Gastroesophageal sphincter (tissue), 4 donors: Measurements from ENCODE around the gene PWP1. TPM values are rescaled to one million over a fixed set of nuclear protein-coding genes. Genes with fewer than 3 reads are reported as not detected.

Experiments
- ATAC-seq: fragments of 150-250 bp; one replicate; pipeline ENCODE4 v1.9.1; 2016; ENCODE audit warnings: mild to moderate bottlenecking, moderate library complexity
- H3K27ac ChIP-seq, 4 donors: fragments of 200-600 bp; sonication (generic) in 3 of 4; 1 replicate in 3 of 4; 2 replicates in 1 of 4; pipeline ENCODE4 v1.5.1; 2016 to 2019
- H3K27me3 ChIP-seq: fragments of 200-600 bp; sonication (generic); one replicate; pipeline ENCODE4 v1.5.1; 2019
- H3K36me3 ChIP-seq, 2 donors: fragments of 200-600 bp; sonication (generic); one replicate each; pipeline ENCODE4 v1.5.1; 2019; ENCODE audit warnings: control low read depth in 1 of 2
- H3K4me1 ChIP-seq, 3 donors: fragments of 200-600 bp; sonication (generic); 1 replicate in 2 of 3; 2 replicates in 1 of 3; pipeline ENCODE4 v1.5.1; 2016 to 2019; ENCODE audit warnings: control low read depth in 2 of 3
- H3K4me3 ChIP-seq, 2 donors: fragments of 200-600 bp; sonication (generic); one replicate each; pipeline ENCODE4 v1.5.1; 2019; ENCODE audit warnings: mild to moderate bottlenecking in 1 of 2, moderate library complexity in 1 of 2
- H3K9me3 ChIP-seq, 3 donors: fragments of 200-600 bp; sonication (generic); one replicate each; pipeline ENCODE4 v1.5.1; 2017 to 2019; ENCODE audit warnings: control low read depth in 2 of 3
- EP300 ChIP-seq: sonication (generic); formaldehyde crosslinking; IDR thresholded peaks from one replicate; pipeline ENCODE4 v1.6.1; 2017; ENCODE audit warnings: antibody characterized with exemption, mild to moderate bottlenecking
- POLR2A ChIP-seq, 2 donors: fragments of 450-650 bp; IDR thresholded peaks; one replicate each; pipeline ENCODE4 v1.6.1; 2017; ENCODE audit warnings: antibody characterized with exemption in 2 of 2, mild to moderate bottlenecking in 2 of 2, moderate library complexity in 1 of 2
- POLR2AphosphoS5 ChIP-seq: sonication (generic); formaldehyde crosslinking; IDR thresholded peaks from one replicate; pipeline ENCODE4 v1.6.1; 2017; ENCODE audit warnings: antibody characterized with exemption
- WGBS, 2 donors: methylation state at CpG; one replicate each; pipeline ENCODE4 v1.1.5; 2018; ENCODE audit warnings: low coverage in 1 of 2; 5-methylcytosine and 5-hydroxymethylcytosine counted together
- total RNA-seq, 4 donors: library from RNA; depleted of rRNA; stranded (reverse); fragments of >200 nt; gene quantifications; one replicate each; pipeline ENCODE4 v1.1.0, GENCODE V29; 2016
- TF ChIP-seq, protein P1 (sequence below), 4 experiments: fragments of 200-600 bp in 2 of 4; fragments of 450-650 bp in 2 of 4; sonication (generic) in 1 of 4; IDR thresholded peaks; one replicate each; pipeline ENCODE4 v1.5.1; 2017 to 2019; ENCODE audit warnings: antibody characterized with exemption in 4 of 4, mild to moderate bottlenecking in 2 of 4, moderate library complexity in 2 of 4

Gene PWP1
- total RNA-seq, 4 donors from 2014 or later, result 48.6 to 117 (median 60.7) TPM

DNA sequence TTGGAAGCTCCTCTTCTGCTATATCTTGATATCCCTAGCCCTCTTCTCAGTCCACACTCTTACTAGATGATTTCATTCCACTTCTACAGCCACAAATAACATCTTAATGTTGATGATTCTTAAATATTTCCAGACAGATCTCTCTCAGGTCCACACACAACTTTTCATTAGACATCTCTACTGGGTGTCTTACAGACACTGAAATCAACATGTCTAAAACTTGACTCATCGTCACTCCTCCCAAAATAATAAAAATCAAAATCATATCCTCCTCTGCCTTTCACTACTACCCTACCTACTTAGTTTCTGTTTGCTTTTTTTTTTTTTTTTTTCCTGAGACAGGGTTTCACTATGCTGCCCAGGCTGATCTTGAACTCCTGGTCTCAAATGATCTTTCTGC lies 63.5 kb downstream of the PWP1 start:
- TF ChIP-seq POLR2AphosphoS5 (no peak), POLR2A (IDR thresholded peaks at IDR 0.05) (no peak), EP300 (no peak)
- TF ChIP-seq, protein P1, sequence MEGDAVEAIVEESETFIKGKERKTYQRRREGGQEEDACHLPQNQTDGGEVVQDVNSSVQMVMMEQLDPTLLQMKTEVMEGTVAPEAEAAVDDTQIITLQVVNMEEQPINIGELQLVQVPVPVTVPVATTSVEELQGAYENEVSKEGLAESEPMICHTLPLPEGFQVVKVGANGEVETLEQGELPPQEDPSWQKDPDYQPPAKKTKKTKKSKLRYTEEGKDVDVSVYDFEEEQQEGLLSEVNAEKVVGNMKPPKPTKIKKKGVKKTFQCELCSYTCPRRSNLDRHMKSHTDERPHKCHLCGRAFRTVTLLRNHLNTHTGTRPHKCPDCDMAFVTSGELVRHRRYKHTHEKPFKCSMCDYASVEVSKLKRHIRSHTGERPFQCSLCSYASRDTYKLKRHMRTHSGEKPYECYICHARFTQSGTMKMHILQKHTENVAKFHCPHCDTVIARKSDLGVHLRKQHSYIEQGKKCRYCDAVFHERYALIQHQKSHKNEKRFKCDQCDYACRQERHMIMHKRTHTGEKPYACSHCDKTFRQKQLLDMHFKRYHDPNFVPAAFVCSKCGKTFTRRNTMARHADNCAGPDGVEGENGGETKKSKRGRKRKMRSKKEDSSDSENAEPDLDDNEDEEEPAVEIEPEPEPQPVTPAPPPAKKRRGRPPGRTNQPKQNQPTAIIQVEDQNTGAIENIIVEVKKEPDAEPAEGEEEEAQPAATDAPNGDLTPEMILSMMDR (IDR thresholded peaks at IDR 0.05), result no peak
- no peaks in the 10 kb centered on the region for H3K27me3 ChIP-seq
- H3K4me3 ChIP-seq, result no peak overlapping the region
- no peaks in the 10 kb centered on the region for H3K9me3 ChIP-seq
- H3K36me3 ChIP-seq, result peaks cover 0 to 96% of the 10 kb centered on the region in 2 donors
- 78 to 100% methylated on average over 1 of the region's 1 CpG for WGBS, 2 donors
- H3K4me1 ChIP-seq, result peaks cover 0 to 22% (median 0%) of the 10 kb centered on the region in 3 donors
- ATAC-seq, result no peak
- H3K27ac ChIP-seq, result no peak overlapping the region

DNA sequence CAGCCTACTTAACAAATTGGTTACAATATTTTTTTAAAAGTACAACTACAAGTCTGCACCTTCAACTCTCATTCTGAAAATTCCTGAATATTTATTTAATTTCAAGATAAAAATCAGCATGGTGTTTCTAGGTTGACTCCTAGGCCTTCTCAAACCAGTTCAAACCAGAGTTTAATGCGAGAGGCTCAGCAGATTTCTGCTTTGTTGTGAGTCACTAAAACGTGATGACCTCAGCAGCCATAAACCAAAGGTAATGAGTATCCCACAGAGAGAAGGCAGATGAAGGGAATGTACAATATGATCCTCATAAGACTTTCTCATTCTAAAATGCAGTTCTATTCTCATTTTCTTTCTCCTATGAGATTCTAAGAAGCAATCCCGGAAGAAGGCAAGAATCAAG lies 73.8 kb downstream of the PWP1 start:
- Histone ChIP-seq H3K36me3 (peaks cover 9 to 39% of the 10 kb centered on the region in 2 donors), H3K27ac (no peak overlapping the region), H3K9me3 (no peaks in the 10 kb centered on the region), H3K4me1 (peaks cover 7 to 37% (median 22%) of the 10 kb centered on the region in 3 donors), H3K4me3 (peak overlapping the region in 1 of 2 donors; percentile 70), H3K27me3 (no peaks in the 10 kb centered on the region)
- 39 to 54% methylated on average over 3 of the region's 3 CpGs for WGBS, 2 donors
- no peak for TF ChIP-seq EP300
- no peak for TF ChIP-seq POLR2A (IDR thresholded peaks at IDR 0.05)
- no peak for TF ChIP-seq POLR2AphosphoS5
- TF ChIP-seq, protein P1 (IDR thresholded peaks at IDR 0.05), result no peak
- ATAC-seq, result no peak

DNA sequence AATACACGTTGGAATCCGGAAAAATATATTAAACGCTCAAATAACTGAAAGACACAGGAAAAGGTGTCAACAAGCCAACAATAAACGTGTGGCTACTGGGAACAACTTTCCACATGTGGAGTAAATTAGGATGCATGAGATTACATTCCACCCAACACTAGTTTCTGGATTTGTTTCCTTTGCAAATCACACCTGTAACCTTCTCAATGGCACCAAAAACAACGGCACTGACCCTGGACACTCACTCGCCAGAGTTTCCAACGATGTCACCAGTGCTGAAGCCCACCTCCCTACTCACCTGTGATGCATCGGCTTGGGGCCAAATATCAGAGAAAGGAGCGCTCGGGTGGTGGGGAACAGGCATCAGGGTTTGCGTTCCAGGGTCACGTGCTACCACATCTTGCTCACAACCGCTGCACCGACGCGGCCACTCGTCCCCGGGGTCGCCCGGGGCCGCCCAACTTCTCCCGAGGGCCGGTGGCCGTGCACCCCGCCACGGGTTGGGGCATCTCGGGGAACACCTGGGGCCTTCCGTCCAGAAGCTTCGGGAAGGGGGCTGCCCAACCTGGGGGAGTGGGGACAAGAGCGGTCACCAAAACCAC lies 74.7 kb downstream of the PWP1 start:
- peak overlapping the region in 3 of 4 donors; percentile 77 to 88 (median 79) for H3K27ac ChIP-seq
- H3K27me3 ChIP-seq, result no peaks in the 10 kb centered on the region
- H3K4me1 ChIP-seq, result peaks cover 7 to 37% (median 22%) of the 10 kb centered on the region in 3 donors
- ATAC-seq, result no peak
- 4 to 7% methylated on average over 11 to 12 of the region's 30 CpGs for WGBS, 2 donors
- TF ChIP-seq POLR2A (IDR thresholded peaks at IDR 0.05), result no peak
- TF ChIP-seq POLR2AphosphoS5, result no peak
- TF ChIP-seq, protein P1 (IDR thresholded peaks at IDR 0.05), result no peak
- TF ChIP-seq EP300, result no peak
- peak overlapping the region; percentile 70 to 73 for H3K4me3 ChIP-seq
- H3K9me3 ChIP-seq, result no peaks in the 10 kb centered on the region
- peaks cover 3 to 30% of the 10 kb centered on the region in 2 donors for H3K36me3 ChIP-seq

DNA sequence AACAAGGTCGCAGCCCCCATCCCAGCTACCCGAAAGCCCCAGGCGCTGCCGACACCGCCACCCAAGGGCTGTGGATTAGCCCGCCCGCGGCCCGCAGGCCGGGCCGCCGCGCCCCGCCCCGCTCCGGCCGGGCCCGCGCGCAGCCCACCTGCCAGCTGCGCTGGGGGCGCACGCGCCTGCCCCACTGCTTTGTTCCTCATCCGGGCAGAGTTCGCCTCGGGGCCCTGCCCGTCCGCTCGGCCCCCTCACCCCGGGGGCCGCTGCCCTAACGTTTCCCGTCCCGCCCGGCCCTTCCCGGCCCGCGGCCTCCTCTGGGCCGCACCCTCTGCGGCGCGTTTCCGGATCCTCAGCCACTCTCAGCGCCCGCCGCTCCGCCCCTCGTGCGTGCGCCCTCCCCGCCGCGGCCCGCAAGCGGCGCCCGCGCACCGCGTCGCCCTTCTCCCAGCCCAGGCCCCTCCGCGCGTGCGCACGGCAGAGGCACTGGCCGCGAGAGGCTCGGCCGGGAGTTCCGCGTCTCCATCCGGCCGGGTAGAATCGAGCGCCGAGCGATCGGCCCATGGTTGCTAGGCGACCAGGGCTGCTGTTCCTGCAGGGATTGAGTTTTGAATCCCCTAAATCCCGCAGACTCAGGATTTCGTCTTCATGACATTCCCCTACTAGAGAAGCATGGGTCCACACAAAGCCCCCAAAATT lies 75.4 kb downstream of the PWP1 start, which contains the start of gene PRDM4:
PRDM4 (minus strand) TSS at position 329 of the 693 bp plus-strand sequence. CDS start 622 bp downstream, outside the sequence.
- WGBS, 2 donors, result no CpG with 5 or more reads among the region's 83 CpGs
- Histone ChIP-seq H3K4me3 (peak within 1 kb of the TSS; percentile 70 to 73), H3K4me1 (peaks cover 7 to 37% (median 22%) of the 10 kb centered on the region in 3 donors), H3K9me3 (no peaks in the 10 kb centered on the region), H3K27me3 (no peaks in the 10 kb centered on the region), H3K27ac (peak within 1 kb of the TSS; percentile 3 to 88 (median 78)), H3K36me3 (peaks cover 3 to 23% of the 10 kb centered on the region in 2 donors)
- TF ChIP-seq, protein P1 (IDR thresholded peaks at IDR 0.05), result peak in 3 of 4 experiments; percentile 50 to 63 (median 50)
- TF ChIP-seq POLR2AphosphoS5, result peak; percentile 90
- TF ChIP-seq POLR2A (IDR thresholded peaks at IDR 0.05), result peak; percentile 93
- no peak for TF ChIP-seq EP300
- ATAC-seq, result peak; percentile 99
